GM18508 (cell line): ENCODE results near the gene FCHSD1.

ENCODE experiments used
- ATAC-seq: cut with Tn5 transposase; IDR thresholded peaks from one replicate; pipeline ENCODE4 v1.9.1; 2021; ENCODE audit warnings: moderate number of reproducible peaks; ENCODE audit not compliant: insufficient read depth, unreplicated experiment

The FCHSD1 gene

GRCh38 chr5:141590127-141590526 is 61.1 kb downstream of the FCHSD1 start:
- no peak for ATAC-seq
